Fibroblast of lung (primary cell): ENCODE data around the gene THRB.

ENCODE experiments used
- CTCF ChIP-seq, 2 donors: IDR thresholded peaks in 1 of 2; conservative IDR thresholded peaks in 1 of 2; 1 replicate in 1 of 2; 2 replicates in 1 of 2; pipeline ENCODE4 v1.5.1; 2011 to 2012; ENCODE audit warnings: low read length in 2 of 2, control low read depth in 1 of 2, inconsistent platforms in 1 of 2, low read depth in 1 of 2, mild to moderate bottlenecking in 1 of 2
- EZH2 ChIP-seq: IDR thresholded peaks from 2 replicates; pipeline ENCODE4 v1.5.1; 2012; ENCODE audit warnings: low read length, control low read depth, mild to moderate bottlenecking; ENCODE audit errors: missing control alignments

- TF ChIP-seq CTCF (conservative IDR thresholded peaks at IDR 0.05 in 1 of 2, IDR thresholded peaks at IDR 0.05 in 1 of 2; ENCODE audit: low read depth in 1 of 2, low read length in 2 of 2) (no peak), EZH2 (no peak)
These were observed 23.2 kb downstream of the THRB start for GRCh38 chr3:24471486-24471885.
